ENCODE results near the gene ACIN1.

DNA sequence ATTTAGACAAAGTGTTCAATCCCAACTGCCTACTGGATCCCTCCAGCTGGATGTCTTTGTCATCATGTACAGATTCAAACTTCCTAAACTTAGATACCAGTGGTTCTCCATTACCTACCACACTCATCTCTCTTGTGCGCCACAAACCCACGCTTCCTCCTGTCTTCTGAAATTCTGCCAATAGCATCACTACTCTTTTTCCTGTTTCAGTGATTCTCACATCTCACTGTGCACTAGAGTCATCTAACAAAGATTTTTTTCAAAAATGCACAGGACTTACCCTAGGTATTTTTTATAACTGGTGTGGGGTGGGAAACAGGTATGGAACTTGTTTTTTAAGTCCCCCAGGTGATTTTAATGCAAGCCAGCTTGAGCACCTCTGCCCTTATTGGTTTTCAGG lies 66.1 kb downstream of the ACIN1 start:
- TF ChIP-seq CTCF (IDR thresholded peaks at IDR 0.05; ENCODE audit: insufficient read depth, low read length) (no peak), GABPA (IDR thresholded peaks at IDR 0.05; ENCODE audit: low read depth) (no peak), REST (IDR thresholded peaks at IDR 0.05; ENCODE audit: insufficient replicate concordance, low read depth) (no peak), POLR2AphosphoS5 (IDR thresholded peaks at IDR 0.05; ENCODE audit: low read depth) (no peak), SPI1 (IDR thresholded peaks at IDR 0.05; ENCODE audit: borderline replicate concordance, low read depth) (no peak)
